ENCODE data around the gene WDR90.

WDR90 gene

DNA sequence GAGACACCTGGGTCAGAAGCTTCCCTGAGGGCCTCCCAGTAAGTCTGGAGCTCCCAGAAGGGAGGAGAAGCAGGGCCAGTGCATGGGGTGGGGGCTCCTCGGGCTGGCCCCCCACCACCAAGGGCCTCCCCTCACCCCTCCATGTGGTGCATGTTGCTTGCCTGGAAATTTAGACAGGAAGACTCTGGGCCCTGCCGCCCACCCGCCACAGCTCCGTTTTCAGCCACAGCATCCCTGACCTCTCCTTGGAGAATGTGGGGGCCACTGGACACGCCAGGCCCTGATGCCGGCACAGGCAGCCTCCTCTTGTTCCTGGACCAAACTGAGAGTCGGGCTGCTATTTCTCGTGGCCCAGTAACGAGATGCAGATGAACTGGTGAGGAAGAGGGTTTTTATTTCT, 10.3 kb upstream of the WDR90 start:
- no peak for DNase-seq (ENCODE audit: low spot score)

DNA sequence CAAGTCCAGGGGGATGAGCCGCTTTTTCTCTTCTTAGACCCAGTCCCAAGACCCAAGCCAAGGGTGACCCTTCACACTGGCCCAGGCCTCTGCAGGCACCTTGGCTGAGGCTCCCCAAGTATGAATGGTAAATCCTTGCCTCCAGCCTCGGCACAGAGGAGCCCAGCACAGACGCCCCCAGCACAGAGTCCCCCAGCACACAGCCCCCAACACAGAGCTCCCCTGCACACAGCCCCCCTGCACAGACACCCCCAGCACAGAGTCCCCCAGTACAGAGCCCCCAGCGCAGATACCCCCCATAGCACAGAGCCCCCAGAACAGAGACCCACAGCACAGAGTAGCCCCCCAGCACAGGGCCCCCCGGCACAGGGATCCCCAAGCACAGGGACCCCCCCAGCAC, 8.6 kb upstream of the WDR90 start:
- DNase-seq (ENCODE audit: low spot score): no peak

DNA sequence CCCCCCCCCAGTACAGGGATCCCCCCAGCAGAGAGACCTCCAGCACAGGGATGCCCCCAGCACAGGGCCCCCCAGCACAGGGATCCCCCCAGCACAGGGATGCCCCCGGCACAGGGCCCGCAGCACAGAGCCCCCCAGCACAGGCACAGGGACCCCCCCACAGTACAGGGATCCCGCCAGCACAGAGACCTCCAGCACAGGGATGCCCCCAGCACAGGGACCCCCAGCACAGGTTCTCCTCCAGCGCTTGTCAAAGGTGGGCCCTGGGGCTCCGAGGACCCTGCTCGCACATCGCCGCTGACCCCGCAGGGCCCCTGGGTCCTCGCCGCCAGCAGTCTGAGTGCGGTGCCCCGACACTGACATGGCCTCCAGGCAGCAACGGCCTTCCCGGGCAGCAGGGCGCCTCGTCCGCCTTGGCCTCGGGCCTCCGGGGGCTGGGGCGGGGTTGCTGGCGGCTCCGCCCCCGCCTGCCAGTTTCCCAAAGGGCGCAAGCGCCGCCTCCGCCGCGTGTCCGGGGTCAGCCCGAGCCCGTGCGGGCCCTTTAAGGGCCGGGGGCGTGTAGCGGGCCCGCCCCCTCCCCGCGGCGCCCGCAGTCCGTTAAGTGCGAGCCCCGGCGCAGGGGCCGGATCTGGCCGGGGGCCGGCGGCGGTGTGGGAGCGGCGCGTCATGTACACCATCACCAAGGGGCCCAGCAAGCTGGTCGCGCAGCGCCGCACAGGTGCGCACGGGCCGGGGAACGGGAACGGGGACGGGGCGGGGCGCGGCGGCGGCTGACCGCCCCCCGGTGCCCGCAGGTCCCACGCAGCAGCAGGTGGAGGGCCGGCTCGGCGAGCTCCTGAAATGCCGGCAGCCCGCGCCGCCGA, 7.6 kb upstream of the WDR90 start, which contains the start of gene MCRIP2:
MCRIP2 (plus strand) TSS at position 503 of the 863 bp plus-strand sequence; CDS start at position 667, 164 bp downstream.
- DNase-seq (ENCODE audit: low spot score): peak; percentile 67

DNA sequence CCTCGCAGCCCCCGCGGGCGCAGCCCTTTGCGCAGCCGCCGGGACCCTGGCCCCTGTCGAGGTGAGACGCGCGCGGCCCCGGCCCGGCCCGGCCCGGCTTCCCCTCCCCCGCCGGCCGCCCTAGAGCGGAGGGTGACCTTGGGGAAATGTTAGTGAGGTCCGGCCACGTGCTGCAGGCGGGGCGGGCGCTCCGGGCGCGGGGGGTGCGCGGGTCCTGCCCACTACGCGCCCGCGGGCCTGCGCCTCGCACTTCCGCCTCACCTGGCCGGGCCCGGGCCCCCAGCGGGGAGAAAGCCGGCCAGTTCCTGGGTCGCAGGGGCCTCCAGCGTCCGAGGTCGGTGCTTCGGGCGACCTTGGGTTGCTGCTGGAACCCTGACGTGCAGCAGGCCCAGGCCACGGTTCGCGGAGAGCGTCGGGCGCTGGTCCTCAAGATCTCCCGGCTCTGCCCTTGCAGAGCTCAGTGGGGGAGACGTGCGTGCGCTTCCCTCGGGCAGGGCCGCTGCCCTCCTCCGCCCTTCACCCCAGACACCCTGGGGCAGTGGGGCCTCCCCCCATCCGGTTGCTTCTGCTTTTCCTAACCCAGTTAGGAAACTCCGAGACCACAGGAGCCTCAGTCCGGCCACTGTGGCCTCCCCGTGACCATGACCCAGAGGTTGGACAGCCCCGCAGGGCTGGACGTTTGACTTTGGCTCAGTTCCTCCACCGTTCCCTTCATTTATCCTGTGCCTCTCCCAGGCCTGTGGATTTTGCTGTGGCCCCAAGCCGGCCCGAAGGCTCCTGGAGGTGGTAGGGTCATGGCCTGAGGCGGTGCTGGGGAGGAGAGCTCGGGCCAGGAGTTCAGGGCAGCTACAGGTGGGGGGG, 6.7 kb upstream of the WDR90 start:
- no peak for DNase-seq (ENCODE audit: low spot score)

DNA sequence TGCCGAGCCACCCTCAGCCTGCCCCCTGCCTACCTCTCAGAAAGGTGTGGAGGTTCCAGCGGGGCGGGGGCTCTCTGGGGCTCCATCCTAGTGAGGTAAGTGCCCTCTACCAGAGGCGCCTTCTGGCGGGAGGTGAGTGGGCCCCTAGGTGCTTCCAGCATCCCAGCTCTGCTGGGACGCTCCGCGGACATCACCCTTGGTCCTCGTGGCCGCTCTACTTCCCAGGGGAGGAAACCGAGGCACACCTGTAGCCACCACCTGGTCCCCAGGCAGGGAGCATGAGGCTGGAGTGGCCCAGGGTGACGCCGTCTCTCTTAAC, 6.2 kb upstream of the WDR90 start:
- no peak for DNase-seq (ENCODE audit: low spot score)

DNA sequence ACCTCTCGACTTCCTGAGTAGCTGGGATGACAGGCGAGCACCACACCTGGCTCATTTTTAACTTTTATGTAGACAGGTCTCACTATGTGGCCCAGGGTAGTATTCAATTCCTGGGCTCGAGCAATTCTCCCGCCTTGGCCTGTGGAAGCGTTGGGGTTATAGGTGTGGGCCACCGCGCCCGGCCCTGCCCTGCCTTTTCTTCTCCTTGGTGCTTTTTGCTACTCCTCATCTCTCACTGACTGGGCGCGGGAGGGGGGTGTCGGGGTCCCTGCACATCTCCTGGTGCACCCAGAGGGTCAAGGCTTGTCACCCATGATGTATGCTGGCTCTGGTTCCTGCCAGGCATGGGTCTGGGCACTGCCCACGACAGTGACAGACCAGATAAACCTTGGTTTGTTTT, 4.6 kb upstream of the WDR90 start:
- no peak for DNase-seq (ENCODE audit: low spot score)

DNA sequence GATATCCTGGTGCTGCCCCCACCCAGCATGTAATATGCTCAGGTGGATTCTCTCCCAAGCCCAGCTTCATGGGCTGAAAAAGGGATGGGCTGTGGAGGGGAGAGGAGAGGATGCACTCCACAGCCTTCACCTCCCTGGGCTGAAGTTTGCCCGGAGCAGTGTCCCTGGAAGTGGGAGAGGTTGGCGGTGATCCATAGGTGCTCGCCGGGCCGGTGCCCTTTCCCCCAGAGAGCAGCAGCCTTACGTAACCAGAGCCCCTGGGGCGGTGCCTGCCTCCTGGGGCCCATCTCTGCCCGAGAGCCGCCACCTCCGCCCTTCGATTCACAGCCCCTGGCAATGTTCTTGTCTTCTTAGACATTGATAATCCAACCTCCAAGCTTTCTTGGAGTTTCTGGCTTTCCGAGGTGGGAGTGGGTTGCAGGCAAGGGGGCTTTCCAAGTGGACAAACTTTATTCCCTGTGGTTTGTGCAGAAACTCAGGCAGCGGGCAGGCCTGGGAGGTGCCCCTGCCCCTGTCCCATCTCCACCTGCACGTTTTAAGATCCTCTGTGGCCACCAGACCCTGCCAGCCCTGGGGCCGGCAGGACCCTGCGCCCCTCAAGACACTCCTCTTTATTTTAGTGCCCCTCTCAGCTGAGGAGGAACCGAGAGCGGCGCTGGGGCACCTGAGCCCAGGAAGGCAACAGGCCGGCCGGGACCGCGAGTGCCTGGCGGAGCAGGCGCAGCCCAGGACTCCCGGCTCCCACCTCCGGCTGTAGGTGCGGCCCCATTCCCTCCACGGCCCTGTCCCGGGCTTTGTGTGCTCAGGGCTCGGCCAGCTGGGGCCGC, 3.1 kb upstream of the WDR90 start:
- DNase-seq (ENCODE audit: low spot score): no peak

DNA sequence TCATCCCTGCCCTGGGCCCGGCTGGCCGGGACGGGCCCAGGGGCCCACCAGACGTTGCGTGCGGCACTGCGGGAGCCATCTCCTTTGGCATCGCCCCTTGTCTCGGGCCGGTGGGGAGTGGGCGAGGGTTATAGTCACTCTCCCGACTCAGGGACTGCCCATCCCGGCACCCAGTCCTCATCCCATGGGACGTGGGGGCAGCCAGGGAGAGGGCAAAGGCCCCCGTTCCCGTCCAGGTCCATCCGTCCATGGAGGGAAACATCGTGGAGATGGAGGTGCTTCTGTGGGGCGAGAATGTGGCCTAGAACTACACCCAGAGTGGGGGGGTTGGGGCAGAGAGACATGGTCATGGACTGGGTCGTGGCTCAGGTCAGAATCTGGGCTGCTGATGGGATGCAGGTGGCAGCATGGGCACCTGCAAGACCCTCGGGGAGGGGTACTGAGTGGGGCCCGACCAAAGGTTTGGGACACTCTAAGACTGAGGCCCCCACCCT, 2.4 kb upstream of the WDR90 start:
- DNase-seq (ENCODE audit: low spot score): no peak

DNA sequence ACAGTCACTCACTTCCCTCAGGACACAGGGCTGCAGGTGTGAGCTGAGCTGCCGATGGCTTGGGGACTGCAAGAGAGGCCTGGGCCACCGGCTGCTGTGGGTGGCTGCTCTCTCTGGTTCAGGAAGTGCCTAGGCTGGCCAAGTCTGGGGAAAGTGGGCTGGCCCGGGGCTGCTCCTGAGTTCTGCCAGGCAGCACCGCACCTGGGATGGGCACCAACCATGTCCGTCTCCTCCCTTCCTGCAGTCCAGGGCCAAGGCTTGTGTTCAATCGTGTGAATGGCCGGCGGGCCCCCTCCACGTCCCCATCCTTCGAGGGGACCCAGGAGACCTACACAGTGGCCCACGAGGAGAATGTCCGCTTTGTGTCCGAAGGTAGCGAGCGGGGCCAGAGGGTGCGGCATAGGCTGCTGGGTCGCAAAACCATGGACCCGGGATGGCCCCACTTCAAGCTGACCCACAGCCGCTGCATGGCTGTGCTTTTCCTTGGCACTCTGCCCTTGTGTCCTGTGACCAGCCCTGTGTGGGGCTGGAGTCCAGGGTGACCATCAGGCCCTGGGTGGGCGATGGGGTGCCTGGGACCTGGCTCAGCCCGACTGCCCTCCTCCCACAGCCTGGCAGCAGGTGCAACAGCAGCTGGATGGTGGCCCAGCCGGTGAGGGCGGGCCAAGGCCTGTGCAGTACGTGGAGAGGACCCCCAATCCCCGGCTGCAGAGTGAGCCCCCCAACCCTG, 1.8 kb upstream of the WDR90 start:
- DNase-seq (ENCODE audit: low spot score): no peak

DNA sequence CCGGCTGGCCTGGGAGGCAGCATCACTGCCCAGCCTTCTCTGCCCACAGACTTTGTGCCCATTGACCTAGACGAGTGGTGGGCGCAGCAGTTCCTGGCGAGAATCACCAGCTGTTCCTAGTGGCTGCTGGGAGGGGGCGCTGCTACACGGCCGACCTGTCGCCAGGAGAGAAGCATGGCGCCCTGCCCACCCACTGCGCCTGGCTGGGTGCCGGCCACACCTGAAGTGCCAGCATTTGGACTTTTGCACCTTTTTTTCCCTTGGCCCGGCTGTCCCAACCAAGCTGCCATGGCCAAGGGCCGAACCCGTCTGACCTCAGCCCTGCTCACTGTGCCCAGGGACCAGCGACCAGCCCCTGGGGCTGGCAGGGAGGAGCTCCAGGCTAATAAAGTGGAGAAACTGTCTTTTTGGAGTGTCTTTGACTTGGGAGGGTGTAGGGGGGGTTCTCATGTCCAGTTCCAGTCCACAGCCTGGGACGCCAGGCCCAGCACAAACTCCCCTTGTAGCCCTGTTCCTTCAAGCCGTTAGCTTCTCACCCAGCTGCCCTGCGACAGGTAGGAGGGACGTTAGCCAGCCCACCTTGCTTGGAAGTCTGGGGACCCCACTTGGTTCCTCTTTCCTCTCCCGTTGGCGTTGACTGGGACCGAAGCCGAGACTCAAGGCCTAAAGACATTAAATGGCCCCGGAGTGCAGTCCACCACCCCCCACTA, 939 bp upstream of the WDR90 start:
- no peak for DNase-seq (ENCODE audit: low spot score)

DNA sequence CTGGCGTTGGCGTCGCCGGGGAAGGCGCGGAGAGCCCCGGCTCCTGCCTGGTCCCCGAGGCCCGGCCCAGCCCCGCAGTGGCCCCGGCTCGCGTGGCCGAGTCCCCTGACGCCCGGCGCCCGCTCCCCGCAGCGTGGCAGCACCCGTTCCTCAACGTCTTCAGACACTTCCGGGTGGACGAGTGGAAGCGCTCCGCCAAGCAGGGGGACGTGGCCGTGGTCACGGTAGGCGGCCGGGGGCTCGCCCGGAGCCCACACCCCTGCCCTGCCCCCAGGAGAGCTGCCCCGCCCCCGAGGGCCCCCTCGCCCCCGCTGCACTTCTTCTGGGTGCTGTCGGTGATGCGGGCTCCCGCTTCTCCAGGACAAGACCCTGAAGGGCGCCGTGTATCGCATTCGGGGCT, 466 bp downstream of the WDR90 start:
- no peak for DNase-seq (ENCODE audit: low spot score)

DNA sequence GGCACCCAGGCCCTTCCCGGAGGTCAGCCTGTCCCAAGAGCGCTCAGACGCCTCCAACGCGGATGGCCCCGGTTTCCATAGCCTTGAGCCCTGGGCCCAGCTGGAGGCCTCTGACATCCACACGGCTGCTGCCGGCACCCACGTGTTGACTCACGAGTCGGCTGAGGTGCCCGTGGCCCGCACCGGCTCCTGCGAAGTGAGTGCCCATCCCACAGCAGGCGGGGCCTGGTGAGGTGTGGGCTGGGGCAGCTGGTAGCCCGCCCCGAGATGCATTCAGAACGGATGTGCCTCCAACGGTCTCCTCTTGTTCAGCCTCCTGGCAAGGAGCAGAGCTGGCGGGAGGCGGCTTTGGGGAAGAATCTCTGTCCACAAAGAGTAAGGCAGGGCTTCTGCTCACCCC, 2.7 kb downstream of the WDR90 start:
- DNase-seq (ENCODE audit: low spot score): peak; percentile 57

DNA sequence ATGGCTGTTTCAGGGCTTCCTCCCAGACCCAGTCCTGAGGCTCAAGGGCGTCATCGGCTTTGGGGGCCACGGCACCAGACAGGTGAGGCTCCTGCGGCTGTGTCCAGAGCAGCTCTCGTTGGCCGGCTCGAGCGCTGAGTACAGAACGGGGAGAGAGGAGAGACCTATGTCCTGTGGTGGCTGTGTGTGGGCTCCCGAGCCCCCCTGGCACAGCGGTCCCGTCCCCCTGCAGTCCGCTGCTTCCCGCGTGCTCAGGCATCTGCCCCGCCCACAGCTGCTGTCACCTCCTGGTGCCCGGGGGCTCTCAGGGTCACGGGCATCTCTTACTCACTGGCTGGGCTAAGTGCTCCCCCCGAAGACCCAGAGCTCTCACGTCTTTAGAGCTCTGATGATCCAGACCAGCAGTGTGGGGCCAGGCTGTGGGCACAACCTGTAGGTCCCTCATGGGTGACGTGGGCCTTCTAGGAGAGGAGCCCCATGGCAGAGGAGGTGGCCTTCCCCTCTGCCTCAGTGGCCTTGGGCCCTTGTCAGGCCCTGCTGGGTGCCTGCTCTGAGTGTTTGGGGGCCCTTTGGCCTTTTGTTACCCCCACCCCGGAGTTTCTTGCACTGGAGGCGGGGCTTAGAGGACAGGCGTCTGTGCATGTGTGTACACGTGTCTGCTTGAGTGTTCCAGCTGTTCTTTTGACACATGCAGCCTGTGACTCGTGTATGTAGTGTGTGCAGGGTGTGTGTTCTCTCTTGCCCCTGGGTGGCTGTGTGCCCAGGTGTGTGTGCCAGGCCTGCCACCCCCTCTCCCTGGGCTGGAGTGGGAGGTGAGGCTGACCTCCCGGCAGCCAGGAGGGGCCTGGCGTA, 3.5 kb downstream of the WDR90 start:
- no peak for DNase-seq (ENCODE audit: low spot score)

DNA sequence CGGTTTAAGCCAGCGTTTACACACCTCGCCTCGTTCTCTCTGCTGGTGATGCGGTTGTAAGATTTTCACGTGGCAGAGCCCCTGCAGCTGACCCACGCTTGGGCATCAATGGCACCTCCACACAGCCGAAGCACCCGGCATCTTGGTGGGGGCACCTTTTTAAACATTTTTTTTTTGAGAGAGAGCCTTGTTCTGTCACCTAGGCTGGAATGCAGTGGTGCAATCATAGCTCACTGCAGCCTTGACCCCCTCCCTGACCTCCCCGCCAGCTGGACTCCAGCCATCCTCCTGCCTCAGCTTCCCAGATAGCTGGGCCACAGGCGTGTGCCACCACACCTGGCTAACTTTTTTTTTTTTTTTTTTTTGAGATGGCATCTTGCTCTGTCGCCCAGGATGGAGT, 4.9 kb downstream of the WDR90 start:
- no peak for DNase-seq (ENCODE audit: low spot score)

DNA sequence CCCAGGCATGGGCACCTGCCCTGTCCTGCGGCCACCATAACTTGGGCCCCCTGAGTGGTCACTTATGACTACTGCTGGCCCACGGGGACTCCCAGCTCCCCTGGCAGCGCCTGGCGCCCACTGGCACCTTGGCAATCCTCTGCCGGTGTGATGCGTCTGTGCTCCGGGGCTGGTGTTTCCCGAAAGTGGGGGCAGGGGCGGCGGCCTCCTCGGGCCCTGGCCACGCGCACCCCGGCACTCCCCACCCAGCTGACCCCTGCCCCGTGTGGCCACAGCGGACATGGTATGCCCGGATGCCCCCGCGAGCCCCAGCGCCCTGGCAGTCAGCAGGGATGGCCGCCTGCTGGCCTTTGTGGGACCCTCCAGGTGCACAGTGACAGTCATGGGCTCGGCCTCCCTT, 8.3 kb downstream of the WDR90 start:
- no peak for DNase-seq (ENCODE audit: low spot score)

DNA sequence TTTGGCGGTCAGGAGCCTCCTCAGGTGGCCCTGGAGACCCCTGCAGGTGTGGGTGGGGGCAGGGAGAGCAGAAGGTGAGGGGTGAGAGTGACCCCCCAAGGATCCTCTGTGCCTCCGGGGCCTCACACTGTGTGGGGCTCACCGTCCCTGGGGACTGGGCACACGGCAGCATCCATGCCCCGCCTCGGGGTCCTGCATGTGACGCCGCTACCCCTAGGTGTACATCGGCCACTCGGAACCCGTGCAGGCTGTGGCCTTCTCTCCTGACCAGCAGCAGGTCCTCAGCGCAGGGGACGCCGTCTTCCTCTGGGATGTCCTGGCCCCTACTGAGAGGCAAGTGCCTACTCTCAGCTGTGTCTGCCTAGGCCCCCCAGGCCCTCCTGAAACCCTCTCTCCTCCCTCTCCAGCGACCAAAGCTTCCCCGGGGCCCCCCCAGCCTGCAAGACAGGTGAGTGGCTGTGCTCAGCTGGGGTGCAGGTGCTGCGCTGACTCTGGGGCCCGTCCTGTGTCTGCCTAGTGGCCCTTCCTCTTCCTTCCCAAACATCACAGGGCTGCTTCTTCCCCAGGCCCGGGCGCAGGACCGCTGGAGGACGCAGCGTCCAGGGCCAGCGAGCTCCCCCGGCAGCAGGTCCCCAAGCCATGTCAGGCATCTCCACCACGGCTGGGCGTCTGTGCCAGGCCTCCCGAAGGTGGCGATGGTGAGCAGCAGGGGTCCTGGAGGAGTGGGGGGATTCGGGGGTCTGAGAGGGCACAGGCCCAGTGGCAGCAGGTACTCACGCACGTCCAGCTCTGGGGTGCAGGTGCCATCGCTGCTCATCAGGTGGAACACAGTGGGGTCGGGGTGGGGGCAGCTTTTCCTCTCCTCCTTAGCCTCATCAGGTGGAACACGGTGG, 9.8 kb downstream of the WDR90 start:
- no peak for DNase-seq (ENCODE audit: low spot score)

DNA sequence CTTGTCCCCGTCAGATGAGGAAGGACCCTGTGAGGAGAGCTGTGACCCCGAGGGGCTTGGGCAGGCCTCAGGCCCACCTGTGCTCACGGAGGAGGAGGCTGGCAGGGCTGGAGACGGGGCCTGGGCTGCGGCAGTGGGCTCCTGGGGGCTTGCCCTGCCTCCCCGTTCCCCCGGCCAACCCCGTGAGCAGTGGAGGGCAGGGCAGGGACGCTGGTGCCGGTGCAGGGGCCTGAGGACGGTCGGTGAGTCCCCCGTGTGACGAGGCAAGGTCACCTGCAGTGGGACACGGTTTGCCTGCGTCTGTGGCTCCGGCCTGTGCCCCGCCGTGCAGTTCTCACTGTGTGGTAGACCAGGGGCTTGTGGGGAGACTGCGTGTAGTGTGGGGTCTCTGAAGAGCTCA, 10.5 kb downstream of the WDR90 start:
- no peak for DNase-seq (ENCODE audit: low spot score)

DNA sequence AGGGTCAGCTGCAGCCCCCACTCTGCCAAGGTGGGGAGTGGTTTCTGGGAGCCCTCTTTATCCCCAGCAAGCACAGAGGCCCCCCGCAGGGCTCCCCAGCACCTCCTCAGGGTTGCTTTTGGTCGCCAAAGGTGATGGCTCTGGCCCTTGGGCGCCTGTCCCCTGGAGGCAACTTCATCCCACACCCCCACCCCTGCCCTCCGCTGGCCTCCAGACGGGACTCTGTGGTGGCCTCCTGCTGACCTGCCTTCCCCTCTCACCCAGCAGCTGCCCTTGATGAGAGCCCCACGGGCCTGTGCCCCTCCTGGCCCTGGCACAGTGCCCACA, 10.9 kb downstream of the WDR90 start:
- DNase-seq (ENCODE audit: low spot score): no peak
